DMS114 treated with DMSO at 0.1 percent for 48 hours (cell line): ENCODE results near the gene EPS8L1.

Experiments used
- DNase-seq: peaks from one replicate; lab custom pipeline; 2025; ENCODE audit not compliant: unreplicated experiment; lab: John Stamatoyannopoulos, UW

EPS8L1 gene

DNA sequence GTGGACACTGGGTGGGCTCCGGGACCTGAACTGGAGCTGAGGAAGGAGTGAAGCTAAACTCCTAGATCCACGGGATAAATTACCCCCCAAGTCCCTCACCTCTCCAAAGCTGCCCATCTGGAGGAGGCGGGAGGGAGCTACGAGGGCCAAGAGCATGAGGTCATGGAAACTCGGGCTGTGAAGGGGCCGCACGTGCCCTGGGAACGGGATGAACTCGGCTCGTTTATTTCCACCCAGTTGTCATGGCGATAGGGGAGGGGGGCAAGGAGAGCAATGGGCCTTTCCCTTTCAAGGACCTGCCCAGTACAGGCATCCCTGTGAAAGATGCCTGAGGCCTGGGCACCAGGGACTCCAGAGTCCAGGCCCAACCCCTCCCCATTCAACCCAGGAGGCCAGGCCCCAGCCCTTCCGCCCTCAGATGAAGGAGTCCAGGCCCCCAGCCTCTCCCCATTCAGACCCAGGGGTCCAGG lies 37.9 kb downstream of the EPS8L1 start:
- DNase-seq = no peak

DNA sequence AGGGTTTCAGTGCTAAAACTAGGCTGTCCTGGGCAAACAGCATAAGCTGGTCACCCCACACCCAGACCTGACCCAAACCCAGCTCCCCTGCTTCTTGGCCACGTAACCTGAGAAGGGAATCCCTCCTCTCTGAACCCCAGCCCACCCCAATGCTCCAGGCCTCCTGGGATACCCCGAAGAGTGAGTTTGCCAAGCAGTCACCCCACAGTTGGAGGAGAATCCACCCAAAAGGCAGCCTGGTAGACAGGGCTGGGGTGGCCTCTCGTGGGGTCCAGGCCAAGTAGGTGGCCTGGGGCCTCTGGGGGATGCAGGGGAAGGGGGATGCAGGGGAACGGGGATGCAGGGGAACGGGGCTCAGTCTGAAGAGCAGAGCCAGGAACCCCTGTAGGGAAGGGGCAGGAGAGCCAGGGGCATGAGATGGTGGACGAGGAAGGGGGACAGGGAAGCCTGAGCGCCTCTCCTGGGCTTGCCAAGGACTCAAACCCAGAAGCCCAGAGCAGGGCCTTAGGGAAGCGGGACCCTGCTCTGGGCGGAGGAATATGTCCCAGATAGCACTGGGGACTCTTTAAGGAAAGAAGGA lies 39.0 kb downstream of the EPS8L1 start:
- no peak for DNase-seq

DNA sequence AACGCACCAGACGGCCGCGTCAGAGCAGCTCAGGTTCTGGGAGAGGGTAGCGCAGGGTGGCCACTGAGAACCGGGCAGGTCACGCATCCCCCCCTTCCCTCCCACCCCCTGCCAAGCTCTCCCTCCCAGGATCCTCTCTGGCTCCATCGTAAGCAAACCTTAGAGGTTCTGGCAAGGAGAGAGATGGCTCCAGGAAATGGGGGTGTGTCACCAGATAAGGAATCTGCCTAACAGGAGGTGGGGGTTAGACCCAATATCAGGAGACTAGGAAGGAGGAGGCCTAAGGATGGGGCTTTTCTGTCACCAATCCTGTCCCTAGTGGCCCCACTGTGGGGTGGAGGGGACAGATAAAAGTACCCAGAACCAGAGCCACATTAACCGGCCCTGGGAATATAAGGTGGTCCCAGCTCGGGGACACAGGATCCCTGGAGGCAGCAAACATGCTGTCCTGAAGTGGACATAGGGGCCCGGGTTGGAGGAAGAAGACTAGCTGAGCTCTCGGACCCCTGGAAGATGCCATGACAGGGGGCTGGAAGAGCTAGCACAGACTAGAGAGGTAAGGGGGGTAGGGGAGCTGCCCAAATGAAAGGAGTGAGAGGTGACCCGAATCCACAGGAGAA lies 39.9 kb downstream of the EPS8L1 start:
- no peak for DNase-seq

DNA sequence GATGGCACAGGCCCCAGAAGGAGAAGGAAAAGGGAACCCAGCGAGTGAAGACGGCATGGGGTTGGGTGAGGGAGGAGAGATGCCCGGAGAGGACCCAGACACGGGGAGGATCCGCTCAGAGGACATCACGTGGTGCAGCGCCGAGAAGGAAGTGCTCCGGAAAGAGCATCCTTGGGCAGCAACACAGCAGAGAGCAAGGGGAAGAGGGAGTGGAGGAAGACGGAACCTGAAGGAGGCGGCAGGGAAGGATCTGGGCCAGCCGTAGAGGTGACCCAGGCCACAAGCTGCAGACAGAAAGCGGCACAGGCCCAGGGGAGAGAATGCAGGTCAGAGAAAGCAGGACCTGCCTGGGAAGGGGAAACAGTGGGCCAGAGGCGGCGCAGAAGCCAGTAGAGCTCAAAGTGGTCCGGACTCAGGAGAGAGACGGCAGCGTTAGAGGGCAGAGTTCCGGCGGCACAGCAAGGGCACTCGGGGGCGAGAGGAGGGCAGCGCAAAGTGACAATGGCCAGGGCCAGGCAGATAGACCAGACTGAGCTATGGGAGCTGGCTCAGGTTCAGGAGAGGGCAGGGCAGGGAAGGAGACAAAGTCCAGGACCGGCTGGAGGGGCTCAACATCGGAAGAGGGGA lies 40.7 kb downstream of the EPS8L1 start:
- peak; percentile 33 for DNase-seq

DNA sequence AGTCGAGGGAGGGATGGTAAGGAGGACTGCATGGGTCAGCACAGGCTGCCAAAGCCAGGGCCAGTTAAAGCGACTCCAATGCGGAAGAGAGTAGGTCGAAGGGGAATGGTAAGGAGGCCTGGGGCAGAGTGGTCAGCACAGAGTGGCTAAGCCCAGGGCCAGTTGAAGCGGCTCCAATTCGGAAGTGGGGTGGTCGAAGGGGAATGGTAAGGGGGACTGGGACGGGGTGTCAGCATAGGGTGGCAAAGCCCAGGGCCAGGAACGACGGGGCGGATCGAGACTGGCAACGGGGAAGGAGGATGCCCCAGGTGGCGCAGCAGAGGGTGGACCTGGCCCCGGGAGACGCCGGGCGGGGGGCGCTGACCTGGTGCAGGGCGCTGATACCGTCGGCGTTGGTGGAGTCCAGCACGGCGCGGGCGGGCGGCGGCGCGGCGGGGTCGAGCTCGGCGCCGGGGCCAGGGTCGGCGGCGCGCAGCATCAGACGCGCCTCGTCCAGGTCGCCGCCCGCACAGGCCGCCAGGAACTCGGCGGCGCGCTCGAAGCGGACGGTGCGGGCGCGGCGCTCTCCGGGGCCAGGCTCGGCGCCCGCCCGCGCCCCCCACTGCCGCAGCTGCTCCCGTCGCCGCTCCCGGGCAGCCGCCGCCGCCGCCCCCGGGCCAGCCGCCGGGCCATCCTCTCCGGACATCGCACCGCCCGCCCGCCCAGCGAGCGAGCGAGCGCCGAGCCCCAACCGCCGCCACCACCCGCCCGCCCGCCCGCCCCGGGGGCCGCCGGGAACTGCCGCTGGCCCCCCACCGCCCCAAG lies 41.4 kb downstream of the EPS8L1 start, which contains the start of gene PPP1R12C:
Gene PPP1R12C, minus strand, starts transcription at position 779 of the 804 bp plus-strand sequence. Its CDS starts 94 bp downstream, at position 685.
- DNase-seq = no peak

DNA sequence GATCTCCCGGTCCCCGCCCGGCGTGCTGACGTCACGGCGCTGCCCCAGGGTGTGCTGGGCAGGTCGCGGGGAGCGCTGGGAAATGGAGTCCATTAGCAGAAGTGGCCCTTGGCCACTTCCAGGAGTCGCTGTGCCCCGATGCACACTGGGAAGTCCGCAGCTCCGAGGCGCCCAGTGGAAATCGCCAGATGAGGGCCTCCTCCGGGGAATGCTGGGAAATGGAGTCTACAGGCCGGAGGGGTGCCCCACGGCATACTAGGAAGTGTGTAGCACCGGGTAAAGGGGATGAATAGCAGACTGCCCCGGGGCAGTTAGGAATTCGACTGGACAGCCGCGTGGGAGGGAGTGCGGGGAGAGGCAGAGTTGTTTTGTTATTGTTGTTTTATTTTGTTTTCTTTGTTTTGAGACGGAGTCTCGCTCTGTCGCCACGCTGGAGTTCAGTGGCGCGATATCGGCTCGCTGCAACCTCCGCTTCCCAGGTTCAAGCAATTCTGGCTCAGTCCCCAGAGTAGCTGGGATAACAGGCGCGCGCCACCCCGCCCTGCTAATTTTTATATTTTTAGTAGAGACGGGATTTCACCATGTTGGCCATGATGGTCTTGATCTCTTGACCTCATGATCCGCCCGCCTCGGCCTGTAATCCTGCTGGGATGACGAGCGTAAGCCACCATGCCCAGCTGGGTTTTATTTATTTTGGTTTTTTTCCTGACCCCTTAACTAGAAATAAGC lies 42.2 kb downstream of the EPS8L1 start:
- peak; percentile 98 for DNase-seq

DNA sequence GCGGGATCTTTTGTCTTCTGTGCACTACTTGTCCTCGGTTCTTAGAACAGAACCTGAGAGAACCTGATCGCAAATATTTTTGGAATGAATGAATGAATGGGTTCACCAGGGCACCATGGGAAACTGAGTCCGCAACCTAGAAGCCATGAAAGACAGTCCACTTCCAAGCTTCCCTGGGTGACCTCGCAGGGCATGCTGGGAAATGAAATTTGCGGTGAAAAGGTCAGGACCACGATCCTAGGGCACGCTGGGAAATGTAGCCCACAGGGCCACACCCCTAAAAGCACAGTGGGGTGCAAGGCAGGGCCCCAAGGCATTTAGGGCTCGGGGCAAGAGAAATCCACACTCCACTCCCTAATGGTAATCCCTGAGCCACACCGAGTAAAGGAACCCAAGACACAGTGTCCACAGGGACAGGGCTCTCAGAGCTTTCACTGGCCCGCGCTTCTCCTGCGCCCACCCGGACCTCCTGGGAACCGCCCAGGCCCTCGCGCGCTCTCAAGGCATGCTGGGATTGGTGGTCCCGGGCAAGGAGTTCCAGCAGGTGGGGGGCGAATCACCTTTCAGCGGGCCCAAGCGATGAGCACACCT lies 42.8 kb downstream of the EPS8L1 start:
- no peak for DNase-seq

DNA sequence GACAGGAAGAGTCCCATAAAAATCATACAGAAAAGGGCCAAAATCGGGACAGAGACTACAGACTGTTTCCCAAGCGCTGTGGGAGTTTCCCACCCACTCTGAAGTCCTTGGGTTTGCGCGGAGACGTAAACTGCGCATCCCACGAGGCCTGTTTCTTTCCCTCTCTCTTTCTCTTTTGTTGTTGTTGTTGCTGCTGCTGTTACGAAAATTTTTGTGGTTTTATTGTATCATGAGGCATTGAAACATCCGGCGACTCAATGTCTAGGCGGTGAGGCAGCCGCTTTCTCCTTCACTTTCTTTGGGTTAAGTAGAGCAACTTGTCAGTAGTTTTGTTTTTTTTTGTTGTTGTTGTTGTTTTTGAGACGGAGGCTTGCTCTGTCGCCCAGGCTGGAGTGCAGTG lies 43.4 kb downstream of the EPS8L1 start:
- DNase-seq = no peak

DNA sequence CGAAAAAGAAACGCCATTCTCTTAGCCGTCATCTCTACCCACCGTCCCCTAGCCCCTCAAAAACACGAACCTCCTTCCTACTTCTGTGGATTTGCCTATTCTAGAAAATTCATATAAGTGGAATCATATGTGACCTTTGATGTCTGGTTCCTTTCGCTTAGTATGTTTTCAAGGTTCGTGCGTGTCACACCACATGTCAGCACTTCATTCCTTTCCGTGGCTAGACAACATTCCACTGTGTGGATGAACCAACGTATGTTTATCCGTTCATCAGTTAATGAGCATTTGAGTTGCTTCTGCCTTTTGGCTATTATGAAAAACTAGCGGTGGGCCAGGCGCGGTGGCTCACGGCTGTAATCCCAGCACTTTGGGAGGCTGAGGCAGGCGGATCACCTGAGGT lies 55.8 kb downstream of the EPS8L1 start:
- no peak for DNase-seq

DNA sequence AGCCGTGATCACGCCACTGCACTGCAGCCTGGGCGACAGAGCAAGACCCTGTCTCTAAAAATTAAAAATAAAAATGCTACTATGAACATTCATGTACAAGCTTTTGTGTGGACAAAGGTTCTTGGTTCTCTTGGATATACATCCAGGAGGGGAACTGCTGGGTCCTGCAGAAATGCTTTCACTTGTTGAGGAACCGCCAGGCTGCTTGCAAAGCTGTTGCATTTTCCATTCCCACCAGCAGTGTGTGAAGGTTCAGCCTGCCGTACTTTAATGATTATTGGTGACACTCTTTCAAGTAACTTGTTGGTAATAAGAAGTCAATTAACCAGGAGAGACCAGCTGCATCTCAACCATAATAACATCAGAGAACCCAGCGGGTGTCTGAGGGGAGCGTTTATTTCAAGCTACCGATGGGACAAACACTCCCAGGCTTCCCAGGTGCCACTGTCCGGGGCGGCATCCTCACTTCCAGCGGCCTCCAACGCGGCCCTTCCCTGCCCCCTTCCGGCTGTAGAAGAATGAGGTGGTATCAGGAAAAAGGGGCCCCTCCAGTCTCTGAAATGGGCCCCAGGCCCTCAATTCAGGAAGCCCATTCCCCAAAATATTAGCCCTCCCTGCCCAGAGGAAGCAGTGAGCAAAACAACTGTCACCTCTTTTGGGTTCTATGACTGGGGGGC lies 56.9 kb downstream of the EPS8L1 start:
- DNase-seq = no peak

DNA sequence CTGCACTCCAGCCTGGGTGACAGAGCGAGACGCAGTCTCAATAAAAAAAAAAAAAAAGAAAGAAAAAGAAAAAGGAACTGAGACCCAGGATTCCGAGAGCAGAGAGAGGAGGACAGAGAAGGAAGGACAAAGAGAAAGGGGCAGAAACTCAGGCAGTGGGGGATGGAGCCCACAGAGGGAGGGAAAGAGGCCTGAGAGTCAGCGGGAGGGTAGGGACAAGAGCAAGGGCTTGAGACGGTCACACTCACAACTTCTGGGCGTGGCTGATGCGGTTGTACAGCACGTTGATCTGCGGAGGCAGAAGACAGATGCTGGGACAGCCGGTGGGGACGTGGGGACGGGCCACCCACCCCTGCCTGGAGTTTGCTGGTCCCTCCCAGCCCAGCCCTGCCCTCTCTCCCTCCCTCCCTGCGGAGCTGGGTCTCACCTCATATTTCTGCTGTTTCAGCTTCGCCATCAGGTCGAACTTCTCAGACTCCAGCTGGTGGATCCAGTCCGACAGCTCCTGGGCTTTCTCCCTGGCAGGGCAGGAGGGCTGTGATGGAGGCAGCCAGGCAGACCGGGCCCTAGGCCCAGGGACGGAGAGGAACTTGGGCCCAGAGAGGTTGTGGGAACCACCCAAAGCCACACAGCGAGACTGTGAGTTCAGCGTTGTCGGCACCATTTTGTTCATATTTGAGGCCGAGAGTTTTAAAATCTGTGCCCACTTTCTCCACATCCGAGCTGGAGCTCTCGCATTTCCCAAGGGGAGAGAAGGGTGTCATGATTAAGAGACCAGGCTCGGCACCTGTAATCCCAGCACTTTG lies 58.2 kb downstream of the EPS8L1 start:
- DNase-seq = no peak

DNA sequence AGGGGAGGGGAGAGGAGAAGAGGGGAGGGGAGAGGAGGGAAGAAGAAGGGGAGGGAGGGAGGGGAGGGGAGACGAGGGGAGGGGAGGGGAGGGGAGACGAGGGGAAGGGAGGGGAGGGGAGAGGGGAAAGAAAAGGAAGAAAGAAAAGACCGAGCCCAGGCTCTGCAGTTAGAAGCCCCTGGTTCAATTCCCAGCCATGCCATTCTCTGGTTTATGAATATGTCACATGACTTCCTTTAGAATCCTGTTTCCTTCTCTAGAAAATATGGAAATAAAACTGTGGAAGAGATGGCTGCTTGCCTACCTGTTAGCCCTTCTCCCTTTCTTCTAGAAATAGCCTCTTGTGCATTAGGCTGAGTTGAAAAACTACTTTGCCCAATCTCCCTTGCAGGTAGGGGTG lies 59.1 kb downstream of the EPS8L1 start:
- DNase-seq = no peak

DNA sequence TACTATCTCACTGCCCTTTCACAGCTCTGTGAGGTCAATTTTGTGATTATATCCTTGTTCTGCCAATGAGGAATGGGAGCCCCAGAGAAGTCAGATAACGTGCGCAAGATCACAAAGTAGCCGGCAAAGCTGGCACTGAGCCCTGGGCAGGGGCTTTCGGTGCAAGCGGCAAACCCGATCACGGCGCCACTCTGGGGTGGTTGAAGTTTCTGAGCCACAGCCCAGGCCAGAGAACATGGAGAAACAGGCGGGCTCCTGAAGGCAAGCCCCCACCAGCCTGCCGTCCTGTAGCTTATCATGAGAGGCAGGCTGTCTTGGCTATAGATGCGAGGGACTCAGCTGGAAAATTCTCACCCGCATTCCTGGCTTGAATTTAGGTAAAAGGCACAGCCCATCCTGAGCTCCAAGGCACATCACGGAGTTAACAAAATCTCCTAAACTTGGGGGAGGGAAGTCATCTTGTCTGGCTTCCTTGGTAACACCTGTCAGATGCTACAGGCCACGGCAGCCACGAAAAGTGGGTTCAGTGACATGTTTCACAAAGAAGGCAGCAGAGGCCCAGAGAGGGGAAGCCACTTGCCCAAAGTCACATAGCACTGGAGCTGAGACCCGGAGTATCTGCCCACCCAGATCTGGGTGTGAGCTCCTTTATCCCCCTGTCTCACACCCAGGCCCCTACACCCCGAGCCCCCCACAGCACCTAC lies 60.9 kb downstream of the EPS8L1 start:
- DNase-seq = no peak
